GM12891 (cell line): Measurements from ENCODE around the gene PPP6R3.
"Not testable (repeated sequence)": the region's sequence is repeated elsewhere in the genome, so short reads cannot be mapped to it uniquely, and the experiment has no call there.

Experiments used
- DNase-seq: peaks from one replicate; pipeline ENCODE4 v3.0.0; 2011; ENCODE audit warnings: low spot score; ENCODE audit not compliant: insufficient read length
- FAIRE-seq: peaks from 2 replicates; lab custom pipeline; 2011; peaks lifted over from hg19 to GRCh38; lab: Jason Lieb, UNC
- PAX5 ChIP-seq: IDR thresholded peaks from 2 replicates; pipeline ENCODE4 v1.6.1; 2011; ENCODE audit warnings: low read length, moderate library complexity, mild to moderate bottlenecking; ENCODE audit not compliant: insufficient read depth, severe bottlenecking
- POLR2A ChIP-seq: IDR thresholded peaks from 2 replicates; pipeline ENCODE4 v1.6.1; 2011; ENCODE audit warnings: low read depth, low read length, control low read depth
- POLR2AphosphoS5 ChIP-seq: IDR thresholded peaks from 2 replicates; pipeline ENCODE4 v1.6.1; 2011; ENCODE audit warnings: low read depth, low read length, control low read depth
- POU2F2 ChIP-seq: IDR thresholded peaks from 2 replicates; pipeline ENCODE4 v1.6.1; 2011; ENCODE audit warnings: low read depth, mild to moderate bottlenecking, control low read depth, low read length, moderate library complexity
- SPI1 ChIP-seq: IDR thresholded peaks from 2 replicates; pipeline ENCODE4 v1.6.1; 2011; ENCODE audit warnings: low read depth, low read length, control low read depth
- TAF1 ChIP-seq: IDR thresholded peaks from 2 replicates; pipeline ENCODE4 v1.6.1; 2011; ENCODE audit warnings: low read depth, low read length, control low read depth

PPP6R3 gene

GRCh38 chr11:68469642-68470041, 9.1 kb downstream of the PPP6R3 start:
- no peak for DNase-seq
- no peak for FAIRE-seq
- TF ChIP-seq POLR2AphosphoS5, result no peak
- TF ChIP-seq SPI1, result peak; percentile 54

GRCh38 chr11:68470304-68470811, 9.8 kb downstream of the PPP6R3 start:
- DNase-seq, result no peak
- TF ChIP-seq POLR2AphosphoS5 (no peak), POU2F2 (no peak), TAF1 (no peak), SPI1 (no peak), PAX5 (no peak), POLR2A (no peak)
- FAIRE-seq, result no peak

- FAIRE-seq, result peak; percentile 76
- TF ChIP-seq POU2F2, result no peak
- TF ChIP-seq SPI1, result peak; percentile 24; the same call in 1 of the 2 replicates
- TF ChIP-seq TAF1, result no peak
- DNase-seq, result no peak
Observed at GRCh38 chr11:68471360-68472340, 11.1 kb downstream of the PPP6R3 start.

GRCh38 chr11:68472778-68473177, 12.2 kb downstream of the PPP6R3 start:
- no peak for FAIRE-seq
- TF ChIP-seq PAX5, result no peak
- TF ChIP-seq POU2F2, result no peak
- TF ChIP-seq POLR2A, result no peak
- TF ChIP-seq POLR2AphosphoS5, result no peak
- TF ChIP-seq SPI1, result no peak
- TF ChIP-seq TAF1, result no peak
- DNase-seq, result no peak

GRCh38 chr11:68473693-68474092, 13.1 kb downstream of the PPP6R3 start:
- FAIRE-seq (no peak), DNase-seq (no peak)
- no peak for TF ChIP-seq POLR2AphosphoS5
- no peak for TF ChIP-seq POLR2A
- TF ChIP-seq SPI1, result no peak
- no peak for TF ChIP-seq POU2F2
- no peak for TF ChIP-seq TAF1
- no peak for TF ChIP-seq PAX5

- not testable (repeated sequence) for DNase-seq
Observed at GRCh38 chr11:68475626-68476025, 15.1 kb downstream of the PPP6R3 start.

GRCh38 chr11:68479390-68479789, 18.8 kb downstream of the PPP6R3 start:
- DNase-seq (no peak), FAIRE-seq (no peak)
- no peak for TF ChIP-seq PAX5
- TF ChIP-seq SPI1, result no peak
- TF ChIP-seq TAF1, result no peak
- TF ChIP-seq POU2F2, result no peak
- no peak for TF ChIP-seq POLR2A
- TF ChIP-seq POLR2AphosphoS5, result no peak

More at GRCh38 chr11:68475626-68476025, 15.1 kb downstream of the PPP6R3 start:
- FAIRE-seq, result not testable (repeated sequence)

- no peak for TF ChIP-seq POU2F2
- TF ChIP-seq SPI1, result no peak
- TF ChIP-seq PAX5, result no peak
- no peak for TF ChIP-seq TAF1
- TF ChIP-seq POLR2A, result no peak
- DNase-seq, result no peak
- no peak for FAIRE-seq
Observed at GRCh38 chr11:68480193-68480592, 19.6 kb downstream of the PPP6R3 start.

GRCh38 chr11:68480852-68481510, 20.4 kb downstream of the PPP6R3 start:
- FAIRE-seq, result no peak
- no peak for TF ChIP-seq POLR2AphosphoS5
- no peak for TF ChIP-seq PAX5
- TF ChIP-seq POU2F2, result no peak
- no peak for TF ChIP-seq TAF1
- TF ChIP-seq POLR2A, result no peak
- no peak for TF ChIP-seq SPI1
- no peak for DNase-seq

GRCh38 chr11:68481579-68482240, 21.2 kb downstream of the PPP6R3 start:
- TF ChIP-seq POLR2A (no peak), POU2F2 (no peak)
- DNase-seq, result no peak
- FAIRE-seq, result no peak
